Measurements from ENCODE around the gene IKZF3.
"Not testable (repeated sequence)": the region's sequence is repeated elsewhere in the genome, so short reads cannot be mapped to it uniquely, and the experiment has no call there.

IKZF3 gene

GRCh38 chr17:39716073-39716818 is 147.9 kb downstream of the IKZF3 start:
- no peak for DNase-seq (ENCODE audit: low read depth)

- no peak for DNase-seq (ENCODE audit: low read depth)
These were observed 148.6 kb downstream of the IKZF3 start for GRCh38 chr17:39715375-39716072.

- DNase-seq (ENCODE audit: low read depth): no peak
These were observed 149.9 kb downstream of the IKZF3 start for GRCh38 chr17:39714234-39714633.

- no peak for DNase-seq (ENCODE audit: low read depth)
These were observed 152.3 kb downstream of the IKZF3 start for GRCh38 chr17:39711851-39712250.

- DNase-seq (ENCODE audit: low read depth): not testable (repeated sequence)
These were observed 153.0 kb downstream of the IKZF3 start for GRCh38 chr17:39711071-39711470.

GRCh38 chr17:39709998-39710964 is 153.8 kb downstream of the IKZF3 start:
- no peak for DNase-seq (ENCODE audit: low read depth)

GRCh38 chr17:39709319-39709997 is 154.7 kb downstream of the IKZF3 start:
- DNase-seq (ENCODE audit: low read depth): no peak
